HCT116 (cell line): ENCODE results near the gene CD247. TPM values are rescaled to one million over a fixed set of nuclear protein-coding genes. Genes with fewer than 3 reads are reported as not detected.

Experiments
- ATAC-seq: fragments of 200-7000 bp; cut with Tn5 transposase; 2 replicates; pipeline ENCODE4 v1.9.1; 2020; ENCODE audit warnings: mild to moderate bottlenecking, moderate library complexity
- BruUV-seq: library from RNA; stranded (reverse); fragments of 400-500 nt; replicated peaks from 2 replicates; lab custom pipeline; 2021; lab: Mats Ljungman, UMichigan
- CTCF ChIA-PET: fragments of 300-600 bp; sonication (Branson Sonifier 250); formaldehyde crosslinking; loops from one replicate; lab custom pipeline; 2021; ENCODE audit warnings: antibody characterized with exemption; lab: Charles Lee
- POLR2A ChIA-PET: fragments of 300-600, 350-600 bp; sonication (Branson Sonifier 250); formaldehyde crosslinking; loops from one replicate; lab custom pipeline; 2021; ENCODE audit warnings: antibody characterized with exemption; lab: Charles Lee
- RAD21 ChIA-PET, 2 experiments: fragments of 300-600 bp; sonication (Branson Sonifier 250); formaldehyde crosslinking; loops; one replicate each; lab custom pipeline; 2023; ENCODE audit warnings: low total read pairs in 2 of 2; ENCODE audit not compliant: uncharacterized antibody in 2 of 2, unreplicated experiment in 2 of 2, low non-redundant PET in 1 of 2; lab: Charles Lee
- DNase-seq: peaks from one replicate; pipeline ENCODE4 v3.0.0-alpha.2; 2010; ENCODE audit warnings: low read depth, low spot score
- H2AFZ ChIP-seq: fragments of 200-600 bp; shearing (Covaris generic), sonication (generic); 2 replicates; pipeline ENCODE4 v1.6.1; 2017; ENCODE audit warnings: low read depth, mixed run types, mixed read lengths, antibody characterized with exemption, low read length; ENCODE audit not compliant: poor library complexity, severe bottlenecking
- H3K27ac ChIP-seq: 2 replicates; pipeline ENCODE4 v1.5.1; 2012; ENCODE audit warnings: low read depth, low read length
- H3K27me3 ChIP-seq: fragments of 200-600 bp; sonication (generic); 2 replicates; pipeline ENCODE4 v1.6.1; 2016; ENCODE audit warnings: mixed run types, low read length, mixed read lengths; ENCODE audit not compliant: insufficient read depth
- H3K36me3 ChIP-seq, 2 experiments: fragments of 200-500 bp in 1 of 2; fragments of 200-600 bp in 1 of 2; sonication (Bioruptor generic) in 1 of 2; sonication (generic) in 1 of 2; 2 replicates each; pipeline versions ENCODE4 v1.5.1 to v1.6.1; 2014 to 2016; ENCODE audit warnings: low read length in 2 of 2, inconsistent platforms in 1 of 2, mixed read lengths in 1 of 2, mixed run types in 1 of 2; ENCODE audit not compliant: insufficient read depth in 2 of 2, control insufficient read depth in 1 of 2
- H3K4me1 ChIP-seq, 2 experiments: fragments of 200-600 bp in 1 of 2; sonication (generic) in 1 of 2; 2 replicates each; pipeline versions ENCODE4 v1.5.1 to v1.6.1; 2012 to 2017; ENCODE audit warnings: low read length in 2 of 2, inconsistent platforms in 1 of 2, mild to moderate bottlenecking in 1 of 2, mixed read lengths in 1 of 2, mixed run types in 1 of 2, moderate library complexity in 1 of 2; ENCODE audit not compliant: insufficient read depth in 2 of 2, control insufficient read depth in 1 of 2
- H3K4me2 ChIP-seq: fragments of 200-600 bp; sonication (generic); 2 replicates; pipeline ENCODE4 v1.6.1; 2017; ENCODE audit warnings: mixed run types, low read length, mixed read lengths
- H3K4me3 ChIP-seq, 2 experiments: fragments of 200-600 bp in 1 of 2; sonication (generic) in 1 of 2; replicated peaks in 1 of 2; 2 replicates each; pipeline ENCODE4 v1.5.1; 2011 to 2016; ENCODE audit warnings: low read length in 2 of 2, control low read depth in 1 of 2, low read depth in 1 of 2, mild to moderate bottlenecking in 1 of 2, mixed read lengths in 1 of 2, mixed run types in 1 of 2
- H3K79me2 ChIP-seq: fragments of 200-600 bp; sonication (generic); 2 replicates; pipeline ENCODE4 v1.6.1; 2017; ENCODE audit warnings: mild to moderate bottlenecking, mixed run types, low read length, moderate library complexity, mixed read lengths; ENCODE audit not compliant: insufficient read depth
- H3K9ac ChIP-seq: fragments of 200-600 bp; sonication (generic); 2 replicates; pipeline ENCODE4 v1.6.1; 2016; ENCODE audit warnings: low read length, mixed read lengths
- H3K9me2 ChIP-seq: fragments of 200-600 bp; sonication (generic), shearing (Covaris generic); 2 replicates; pipeline ENCODE4 v1.6.1; 2017; ENCODE audit warnings: mixed run types, mild to moderate bottlenecking, moderate library complexity; ENCODE audit not compliant: insufficient read depth
- H3K9me3 ChIP-seq, 2 experiments: fragments of 200-500 bp in 1 of 2; fragments of 200-600 bp in 1 of 2; sonication (Bioruptor generic) in 1 of 2; sonication (generic) in 1 of 2; 2 replicates each; pipeline ENCODE4 v1.6.1; 2014 to 2017; ENCODE audit warnings: low read length in 2 of 2, mixed read lengths in 2 of 2, inconsistent platforms in 1 of 2, low read depth in 1 of 2, mild to moderate bottlenecking in 1 of 2, mixed run types in 1 of 2, moderate library complexity in 1 of 2; ENCODE audit not compliant: control insufficient read depth in 1 of 2, insufficient read depth in 1 of 2
- H4K20me1 ChIP-seq: fragments of 200-600 bp; sonication (generic), shearing (Covaris generic); 2 replicates; pipeline ENCODE4 v1.6.1; 2017; ENCODE audit warnings: mixed run types, mild to moderate bottlenecking, moderate library complexity; ENCODE audit not compliant: insufficient read depth
- FOSL1 ChIP-seq: IDR thresholded peaks from 2 replicates; pipeline ENCODE4 v1.6.1; 2012; ENCODE audit warnings: low read depth
- POLR2AphosphoS5 ChIP-seq: IDR thresholded peaks from 2 replicates; pipeline ENCODE4 v1.6.1; 2011; ENCODE audit warnings: mild to moderate bottlenecking, low read depth, low read length, moderate library complexity
- RAD21 ChIP-seq: IDR thresholded peaks from 2 replicates; pipeline ENCODE4 v1.6.1; 2012; ENCODE audit warnings: low read depth, mild to moderate bottlenecking
- YY1 ChIP-seq: IDR thresholded peaks from 2 replicates; pipeline ENCODE4 v1.6.1; 2011; ENCODE audit warnings: low read length, low read depth, moderate library complexity, mild to moderate bottlenecking; ENCODE audit not compliant: insufficient replicate concordance; ENCODE audit errors: extremely low read depth
- intact Hi-C: fragments of 100-400 bp; cut with micrococcal nuclease; formaldehyde crosslinking; loops from 2 replicates; pipeline ENCODE4 v1.10.0; 2022
- total RNA-seq: library from RNA; stranded (reverse); gene quantifications from one replicate; pipeline ENCODE4 v1.2.1, GENCODE V29; 2021; ENCODE audit not compliant: unreplicated experiment
- TF ChIP-seq, protein P1 (sequence below): IDR thresholded peaks from 2 replicates; pipeline ENCODE4 v1.6.1; 2012; ENCODE audit warnings: low read depth
- TF ChIP-seq, protein P2 (sequence below): IDR thresholded peaks from 2 replicates; pipeline ENCODE4 v1.6.1; 2011; ENCODE audit warnings: mild to moderate bottlenecking, low read length, moderate library complexity; ENCODE audit not compliant: insufficient replicate concordance; ENCODE audit errors: extremely low read depth
- TF ChIP-seq, protein P3 (sequence below), 3 experiments: fragments of 200-600 bp in 1 of 3; sonication (generic) in 1 of 3; IDR thresholded peaks in 2 of 3; conservative IDR thresholded peaks in 1 of 3; 2 replicates each; pipeline ENCODE4 v1.5.1; 2012 to 2017; ENCODE audit warnings: low read depth in 2 of 3, low read length in 2 of 3, antibody characterized with exemption in 1 of 3, borderline replicate concordance in 1 of 3, control low read depth in 1 of 3, mild to moderate bottlenecking in 1 of 3, mixed read lengths in 1 of 3, mixed run types in 1 of 3, moderate library complexity in 1 of 3; ENCODE audit not compliant: insufficient read depth in 1 of 3

CD247 gene
- total RNA-seq, 1 experiment from 2014 or later = 0.57 TPM

DNA sequence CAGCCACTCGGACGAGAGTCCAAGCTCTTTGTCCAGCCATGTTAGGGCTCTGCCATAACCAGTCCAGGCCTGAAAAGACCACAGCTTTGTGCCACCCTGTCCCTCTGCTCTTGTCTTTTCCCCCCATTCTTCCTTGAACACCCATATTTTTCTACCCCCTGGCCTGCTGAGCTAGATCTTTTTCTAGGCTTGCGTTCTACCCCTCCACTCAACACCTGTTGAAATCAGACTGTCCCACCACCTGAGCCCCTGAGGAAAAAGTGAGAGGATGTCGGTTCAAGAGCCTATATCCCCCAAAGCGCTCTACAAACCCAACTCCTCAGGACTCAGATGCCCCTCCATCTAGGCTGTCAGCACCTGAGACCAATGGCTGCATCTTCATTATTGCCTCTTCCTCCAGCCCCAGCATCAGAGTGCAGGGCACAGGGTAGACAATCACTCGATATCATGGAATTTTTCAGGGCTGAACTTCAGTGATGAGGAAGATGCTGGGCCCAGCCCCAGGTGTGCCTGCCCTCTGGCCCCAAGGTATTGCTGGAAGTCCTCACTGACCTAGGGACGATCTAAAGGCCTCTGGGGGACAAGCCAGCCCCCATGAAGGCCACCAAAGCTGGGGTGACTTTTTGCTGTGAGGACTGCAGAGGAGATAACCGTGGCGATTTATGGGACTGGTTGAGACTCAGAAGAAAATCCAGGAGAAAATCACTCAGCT lies 75.3 kb downstream of the CD247 start (continued):
- TF ChIP-seq, protein P1, sequence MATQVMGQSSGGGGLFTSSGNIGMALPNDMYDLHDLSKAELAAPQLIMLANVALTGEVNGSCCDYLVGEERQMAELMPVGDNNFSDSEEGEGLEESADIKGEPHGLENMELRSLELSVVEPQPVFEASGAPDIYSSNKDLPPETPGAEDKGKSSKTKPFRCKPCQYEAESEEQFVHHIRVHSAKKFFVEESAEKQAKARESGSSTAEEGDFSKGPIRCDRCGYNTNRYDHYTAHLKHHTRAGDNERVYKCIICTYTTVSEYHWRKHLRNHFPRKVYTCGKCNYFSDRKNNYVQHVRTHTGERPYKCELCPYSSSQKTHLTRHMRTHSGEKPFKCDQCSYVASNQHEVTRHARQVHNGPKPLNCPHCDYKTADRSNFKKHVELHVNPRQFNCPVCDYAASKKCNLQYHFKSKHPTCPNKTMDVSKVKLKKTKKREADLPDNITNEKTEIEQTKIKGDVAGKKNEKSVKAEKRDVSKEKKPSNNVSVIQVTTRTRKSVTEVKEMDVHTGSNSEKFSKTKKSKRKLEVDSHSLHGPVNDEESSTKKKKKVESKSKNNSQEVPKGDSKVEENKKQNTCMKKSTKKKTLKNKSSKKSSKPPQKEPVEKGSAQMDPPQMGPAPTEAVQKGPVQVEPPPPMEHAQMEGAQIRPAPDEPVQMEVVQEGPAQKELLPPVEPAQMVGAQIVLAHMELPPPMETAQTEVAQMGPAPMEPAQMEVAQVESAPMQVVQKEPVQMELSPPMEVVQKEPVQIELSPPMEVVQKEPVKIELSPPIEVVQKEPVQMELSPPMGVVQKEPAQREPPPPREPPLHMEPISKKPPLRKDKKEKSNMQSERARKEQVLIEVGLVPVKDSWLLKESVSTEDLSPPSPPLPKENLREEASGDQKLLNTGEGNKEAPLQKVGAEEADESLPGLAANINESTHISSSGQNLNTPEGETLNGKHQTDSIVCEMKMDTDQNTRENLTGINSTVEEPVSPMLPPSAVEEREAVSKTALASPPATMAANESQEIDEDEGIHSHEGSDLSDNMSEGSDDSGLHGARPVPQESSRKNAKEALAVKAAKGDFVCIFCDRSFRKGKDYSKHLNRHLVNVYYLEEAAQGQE = no peak
- TF ChIP-seq, all 23 proteins: peak for 0

DNA sequence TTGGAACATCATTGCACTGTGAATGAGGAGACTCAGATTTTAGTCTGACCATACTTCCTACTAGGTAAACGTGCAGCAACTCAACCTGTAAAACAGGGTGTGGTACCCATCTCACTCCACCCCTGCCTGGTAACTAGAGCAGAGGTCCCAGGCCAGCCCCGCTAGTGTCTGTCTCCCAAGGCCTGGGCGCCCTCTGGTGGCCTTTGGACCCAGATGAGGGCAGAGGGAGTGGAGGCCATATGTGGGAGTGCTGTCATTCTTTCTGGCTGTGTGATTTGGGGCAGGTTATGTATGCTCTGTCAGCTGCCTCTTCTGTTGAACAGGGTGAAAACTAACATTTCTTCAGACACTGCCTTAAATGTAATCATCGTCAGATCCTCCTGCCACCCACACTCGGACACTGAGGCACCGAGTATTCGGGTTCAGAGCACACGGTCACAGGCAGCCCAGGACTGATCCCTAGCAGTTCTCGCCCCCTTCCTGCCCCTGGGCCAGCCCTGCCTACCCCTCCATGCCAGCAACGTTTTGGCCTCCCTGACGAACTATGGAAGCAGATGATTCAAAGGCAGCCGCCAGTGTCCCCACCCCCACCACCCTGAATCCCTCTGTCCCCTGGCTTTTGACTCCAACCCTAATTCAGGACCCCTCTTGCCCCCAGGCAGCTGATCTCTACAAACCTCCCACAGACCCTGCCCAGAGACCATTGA lies 76.0 kb downstream of the CD247 start:
- H3K4me3 ChIP-seq = no peak overlapping the region
- peak; percentile 77 for DNase-seq
- H4K20me1 ChIP-seq = no peaks in the 10 kb centered on the region
- peak overlapping the region; percentile 48 for H3K4me2 ChIP-seq
- H3K9me3 ChIP-seq = no peaks in the 10 kb centered on the region
- ChIA-PET POLR2A (no interaction called here), RAD21 (no interaction called here)
- H2AFZ ChIP-seq = no peak overlapping the region
- BruUV-seq = no TSS peak
- no peak overlapping the region for H3K9ac ChIP-seq
- H3K4me1 ChIP-seq = peaks cover 0 to 16% of the 10 kb centered on the region in 2 experiments; a peak in 3 of 4 replicates
- H3K9me2 ChIP-seq = no peaks in the 10 kb centered on the region
- H3K79me2 ChIP-seq = no peaks in the 10 kb centered on the region
- no peaks in the 10 kb centered on the region for H3K36me3 ChIP-seq
- H3K27ac ChIP-seq = no peak overlapping the region
- H3K27me3 ChIP-seq = no peaks in the 10 kb centered on the region
- peak; percentile 99 for ATAC-seq
- TF ChIP-seq POLR2AphosphoS5 = peak; percentile 27; the same call in 1 of the 2 replicates
- TF ChIP-seq YY1 = peak; percentile 74
- TF ChIP-seq, protein P2, sequence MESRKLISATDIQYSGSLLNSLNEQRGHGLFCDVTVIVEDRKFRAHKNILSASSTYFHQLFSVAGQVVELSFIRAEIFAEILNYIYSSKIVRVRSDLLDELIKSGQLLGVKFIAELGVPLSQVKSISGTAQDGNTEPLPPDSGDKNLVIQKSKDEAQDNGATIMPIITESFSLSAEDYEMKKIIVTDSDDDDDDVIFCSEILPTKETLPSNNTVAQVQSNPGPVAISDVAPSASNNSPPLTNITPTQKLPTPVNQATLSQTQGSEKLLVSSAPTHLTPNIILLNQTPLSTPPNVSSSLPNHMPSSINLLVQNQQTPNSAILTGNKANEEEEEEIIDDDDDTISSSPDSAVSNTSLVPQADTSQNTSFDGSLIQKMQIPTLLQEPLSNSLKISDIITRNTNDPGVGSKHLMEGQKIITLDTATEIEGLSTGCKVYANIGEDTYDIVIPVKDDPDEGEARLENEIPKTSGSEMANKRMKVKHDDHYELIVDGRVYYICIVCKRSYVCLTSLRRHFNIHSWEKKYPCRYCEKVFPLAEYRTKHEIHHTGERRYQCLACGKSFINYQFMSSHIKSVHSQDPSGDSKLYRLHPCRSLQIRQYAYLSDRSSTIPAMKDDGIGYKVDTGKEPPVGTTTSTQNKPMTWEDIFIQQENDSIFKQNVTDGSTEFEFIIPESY = no peak
- TF ChIP-seq, protein P3, sequence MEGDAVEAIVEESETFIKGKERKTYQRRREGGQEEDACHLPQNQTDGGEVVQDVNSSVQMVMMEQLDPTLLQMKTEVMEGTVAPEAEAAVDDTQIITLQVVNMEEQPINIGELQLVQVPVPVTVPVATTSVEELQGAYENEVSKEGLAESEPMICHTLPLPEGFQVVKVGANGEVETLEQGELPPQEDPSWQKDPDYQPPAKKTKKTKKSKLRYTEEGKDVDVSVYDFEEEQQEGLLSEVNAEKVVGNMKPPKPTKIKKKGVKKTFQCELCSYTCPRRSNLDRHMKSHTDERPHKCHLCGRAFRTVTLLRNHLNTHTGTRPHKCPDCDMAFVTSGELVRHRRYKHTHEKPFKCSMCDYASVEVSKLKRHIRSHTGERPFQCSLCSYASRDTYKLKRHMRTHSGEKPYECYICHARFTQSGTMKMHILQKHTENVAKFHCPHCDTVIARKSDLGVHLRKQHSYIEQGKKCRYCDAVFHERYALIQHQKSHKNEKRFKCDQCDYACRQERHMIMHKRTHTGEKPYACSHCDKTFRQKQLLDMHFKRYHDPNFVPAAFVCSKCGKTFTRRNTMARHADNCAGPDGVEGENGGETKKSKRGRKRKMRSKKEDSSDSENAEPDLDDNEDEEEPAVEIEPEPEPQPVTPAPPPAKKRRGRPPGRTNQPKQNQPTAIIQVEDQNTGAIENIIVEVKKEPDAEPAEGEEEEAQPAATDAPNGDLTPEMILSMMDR (IDR thresholded peaks at IDR 0.05 in 2 of 3, conservative IDR thresholded peaks at IDR 0.05 in 1 of 3; ENCODE audit: borderline replicate concordance in 1 of 3, insufficient read depth in 1 of 3, low read depth in 2 of 3, low read length in 2 of 3) = peak; percentile 88 to 95 (median 93)
- TF ChIP-seq RAD21 = peak; percentile 99
- no peak for TF ChIP-seq FOSL1
- TF ChIP-seq, all 23 proteins: peak for 4
- intact Hi-C loops = loop anchor here (1.0 to 5.0 kb wide), 5 partner anchors 41 to 376 kb away; partner anchors contain the start of gene POU2F1
- CTCF ChIA-PET = no interaction called here
